NCI-H226 (cell line): ENCODE results near the gene TERT.
"Not testable (repeated sequence)": the region's sequence is repeated elsewhere in the genome, so short reads cannot be mapped to it uniquely, and the experiment has no call there.

Source experiments
- DNase-seq: peaks from one replicate; pipeline ENCODE4 v3.0.0-alpha.2; 2015

TERT gene

GRCh38 chr5:1294835-1295649, at the start of gene TERT:
Gene TERT, minus strand, starts transcription at chr5:1295068. Its CDS starts 79 bp downstream, at chr5:1294989.
- DNase-seq, result no peak

GRCh38 chr5:1343931-1344901, 49.3 kb upstream of the TERT start:
- no peak for DNase-seq

GRCh38 chr5:1343315-1343751, 48.5 kb upstream of the TERT start:
- DNase-seq, result no peak

GRCh38 chr5:1342711-1343110, 47.8 kb upstream of the TERT start:
- not testable (repeated sequence) for DNase-seq

GRCh38 chr5:1342268-1342667, 47.4 kb upstream of the TERT start:
- no peak for DNase-seq

GRCh38 chr5:1341863-1342262, 47.0 kb upstream of the TERT start:
- no peak for DNase-seq

GRCh38 chr5:1339818-1340210, 44.9 kb upstream of the TERT start:
- not testable (repeated sequence) for DNase-seq

GRCh38 chr5:1339139-1339817, 44.4 kb upstream of the TERT start:
- not testable (repeated sequence) for DNase-seq

- no peak for DNase-seq
These were observed 43.7 kb upstream of the TERT start for GRCh38 chr5:1338506-1339070.

GRCh38 chr5:1338196-1338490, 43.3 kb upstream of the TERT start:
- DNase-seq, result no peak

- DNase-seq, result no peak
These were observed 42.8 kb upstream of the TERT start for GRCh38 chr5:1337489-1338195.

GRCh38 chr5:1336749-1337488, 42.1 kb upstream of the TERT start:
- no peak for DNase-seq

- no peak for DNase-seq
These were observed 41.3 kb upstream of the TERT start for GRCh38 chr5:1336106-1336561.

- DNase-seq, result no peak
These were observed 40.8 kb upstream of the TERT start for GRCh38 chr5:1335540-1336095.

- DNase-seq, result no peak
These were observed 40.1 kb upstream of the TERT start for GRCh38 chr5:1334831-1335539.

- no peak for DNase-seq
These were observed 39.1 kb upstream of the TERT start for GRCh38 chr5:1333986-1334385.

GRCh38 chr5:1333286-1333685, 38.4 kb upstream of the TERT start:
- not testable (repeated sequence) for DNase-seq

- no peak for DNase-seq
These were observed 37.7 kb upstream of the TERT start for GRCh38 chr5:1332461-1333001.

GRCh38 chr5:1331861-1332405, 37.1 kb upstream of the TERT start:
- DNase-seq, result no peak
